Ovary (tissue), 3 donors: Measurements from ENCODE around the gene DIS3L.

Experiments used
- CTCF ChIP-seq, 3 donors: fragments of 450-650 bp in 2 of 3; fragments of 200-600 bp in 1 of 3; IDR thresholded peaks; one replicate each; pipeline versions ENCODE4 v1.5.1 to v1.8.0; 2016 to 2022; ENCODE audit warnings: antibody characterized with exemption in 3 of 3, mild to moderate bottlenecking in 1 of 3
- POLR2A ChIP-seq: fragments of 450-650 bp; IDR thresholded peaks from one replicate; pipeline ENCODE4 v1.6.1; 2017; ENCODE audit warnings: antibody characterized with exemption, mild to moderate bottlenecking, moderate library complexity
- donor health status: DM: no; HTN: no; CAD: no.

GRCh38 chr15:66292571-66293418 lies 573 bp upstream of the DIS3L start:
- TF ChIP-seq POLR2A (peak; percentile 27), CTCF (IDR thresholded peaks at IDR 0.05) (no peak)
